HG02884 (cell line): ENCODE results near the gene SPOP.

ENCODE experiments used
- ATAC-seq: cut with Tn5 transposase; IDR thresholded peaks from one replicate; pipeline ENCODE4 v1.9.1; 2021; ENCODE audit warnings: mild to moderate bottlenecking, moderate library complexity; ENCODE audit not compliant: unreplicated experiment

Gene SPOP

GRCh38 chr17:49618028-49618611 lies 59.8 kb downstream of the SPOP start:
- no peak for ATAC-seq

GRCh38 chr17:49616601-49617131 lies 61.2 kb downstream of the SPOP start:
- ATAC-seq: no peak

- no peak for ATAC-seq
Measured at GRCh38 chr17:49616086-49616485, 61.8 kb downstream of the SPOP start.

- ATAC-seq: no peak
Measured at GRCh38 chr17:49613182-49613800, 64.6 kb downstream of the SPOP start.

- ATAC-seq: no peak
Measured at GRCh38 chr17:49612726-49613125, 65.2 kb downstream of the SPOP start.

- ATAC-seq: no peak
Measured at GRCh38 chr17:49610883-49611584, 66.9 kb downstream of the SPOP start.

GRCh38 chr17:49604314-49604869 lies 73.5 kb downstream of the SPOP start:
- ATAC-seq: no peak

- ATAC-seq: no peak
Measured at GRCh38 chr17:49603720-49604119, 74.2 kb downstream of the SPOP start.

GRCh38 chr17:49603238-49603637 lies 74.7 kb downstream of the SPOP start:
- ATAC-seq: no peak

GRCh38 chr17:49602783-49603182 lies 75.1 kb downstream of the SPOP start:
- ATAC-seq: no peak

GRCh38 chr17:49600949-49601348 lies 76.9 kb downstream of the SPOP start:
- ATAC-seq: no peak

- ATAC-seq: no peak
Measured at GRCh38 chr17:49598918-49599317, 79.0 kb downstream of the SPOP start.

GRCh38 chr17:49597928-49598655 lies 79.8 kb downstream of the SPOP start:
- ATAC-seq: no peak

- ATAC-seq: no peak
Measured at GRCh38 chr17:49597436-49597835, 80.5 kb downstream of the SPOP start.

GRCh38 chr17:49596613-49597244 lies 81.2 kb downstream of the SPOP start:
- ATAC-seq: no peak

GRCh38 chr17:49595980-49596379 lies 81.9 kb downstream of the SPOP start:
- ATAC-seq: no peak

GRCh38 chr17:49595328-49595727 lies 82.6 kb downstream of the SPOP start:
- no peak for ATAC-seq

GRCh38 chr17:49592263-49592662 lies 85.6 kb downstream of the SPOP start:
- ATAC-seq: no peak

GRCh38 chr17:49590874-49591273 lies 87.0 kb downstream of the SPOP start:
- no peak for ATAC-seq

GRCh38 chr17:49589577-49589927 lies 88.3 kb downstream of the SPOP start:
- no peak for ATAC-seq
